Measurements from ENCODE around the gene NAGPA.

NAGPA gene

DNA sequence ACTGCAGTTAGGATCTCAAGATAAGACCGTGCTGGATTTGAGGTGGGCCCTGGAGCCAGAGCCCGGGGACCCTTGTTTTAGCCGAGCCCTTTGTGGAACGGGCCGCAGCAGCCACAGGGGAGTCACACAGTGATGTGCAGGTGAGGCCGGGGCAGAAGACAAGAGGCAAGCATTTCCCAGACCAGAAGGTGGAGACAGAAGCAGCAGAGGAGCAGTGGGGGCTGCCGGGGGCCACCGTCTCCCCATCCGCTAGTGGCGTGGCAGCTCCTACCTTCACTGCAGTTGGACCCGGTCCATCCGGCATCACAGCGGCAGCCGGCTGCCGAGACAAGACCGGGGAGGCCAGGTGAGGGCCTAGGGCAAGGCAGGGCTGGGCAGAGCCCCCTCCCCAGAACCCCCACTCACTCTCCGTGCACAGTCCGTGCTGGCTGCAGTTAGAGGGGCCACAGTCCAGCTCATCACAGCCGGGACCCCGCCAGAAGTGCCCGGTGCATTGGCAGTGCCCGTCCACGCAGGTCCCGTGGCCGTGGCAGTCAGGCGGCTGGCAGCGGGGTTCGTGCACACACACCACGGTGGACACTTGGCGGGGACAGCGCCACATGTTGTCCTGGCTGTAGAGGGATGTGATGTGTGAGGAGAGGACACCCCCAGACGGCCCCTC is 6.0 kb downstream of the NAGPA start:
- DNase-seq (ENCODE audit: low read depth in 2 of 2), result no peak

DNA sequence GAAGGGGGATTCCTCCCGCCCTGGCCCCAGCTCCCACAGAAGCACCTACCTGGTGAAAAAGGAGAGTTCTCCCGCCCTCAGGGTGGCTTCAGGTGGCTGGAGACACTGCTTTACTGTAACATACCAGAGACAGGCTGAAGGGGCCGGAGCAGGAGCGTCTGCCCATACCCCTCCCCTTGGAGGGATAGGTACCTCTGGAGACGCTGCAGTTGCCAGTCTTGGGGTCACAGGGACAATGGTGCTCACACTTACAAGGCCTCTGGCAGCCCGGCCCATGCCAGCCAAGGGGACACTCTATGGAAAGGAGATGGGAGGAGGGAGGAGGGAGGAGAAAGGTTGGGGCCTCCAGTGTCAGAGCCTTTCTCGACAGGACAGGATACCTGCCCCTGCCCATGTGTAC is 6.6 kb downstream of the NAGPA start:
- no peak for DNase-seq (ENCODE audit: low read depth in 2 of 2)

DNA sequence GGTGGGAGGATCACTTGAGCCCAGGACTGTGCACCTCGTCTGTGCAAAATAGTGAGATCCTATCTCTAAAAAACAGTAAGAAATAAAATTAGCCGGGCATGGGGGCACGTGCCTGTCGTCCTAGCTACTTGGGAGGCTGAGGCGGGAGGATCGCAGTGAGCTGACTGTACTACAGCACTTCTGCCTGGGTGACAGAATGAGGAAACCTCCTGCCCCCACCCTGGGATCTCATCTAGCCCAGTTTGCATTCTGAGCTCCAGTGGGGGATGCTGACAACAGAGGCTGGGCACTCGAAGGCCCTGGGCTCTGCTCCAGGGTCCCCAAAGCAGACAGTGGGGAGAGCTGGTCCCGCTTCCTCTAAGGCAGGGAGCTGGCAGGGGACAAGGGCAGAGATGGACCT is 7.1 kb downstream of the NAGPA start:
- no peak for DNase-seq (ENCODE audit: low read depth in 2 of 2)

DNA sequence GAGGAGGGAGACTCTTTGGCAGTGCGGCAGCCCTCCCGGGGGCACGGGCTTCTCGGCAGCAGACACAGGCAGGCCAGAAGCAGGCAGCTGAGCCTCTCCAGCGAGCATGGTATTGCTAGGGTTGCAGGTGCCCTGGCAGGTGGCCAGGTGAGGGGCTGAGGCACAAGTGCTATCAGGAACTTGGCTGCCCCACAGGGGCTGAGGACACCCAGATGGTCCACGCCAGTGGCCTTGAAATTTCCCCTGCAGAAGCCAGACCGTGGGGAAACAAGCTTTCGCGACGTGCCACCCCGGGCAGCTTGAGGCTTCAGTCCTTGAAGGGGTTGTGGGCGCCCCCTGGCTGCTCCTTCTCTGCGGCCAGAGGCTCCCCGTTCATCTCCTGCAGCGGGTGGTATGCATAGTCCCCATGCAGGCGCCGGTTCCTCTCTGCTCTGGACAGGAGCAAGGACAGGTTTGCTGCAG is 8.5 kb downstream of the NAGPA start:
- DNase-seq (ENCODE audit: low read depth in 2 of 2), result no peak

DNA sequence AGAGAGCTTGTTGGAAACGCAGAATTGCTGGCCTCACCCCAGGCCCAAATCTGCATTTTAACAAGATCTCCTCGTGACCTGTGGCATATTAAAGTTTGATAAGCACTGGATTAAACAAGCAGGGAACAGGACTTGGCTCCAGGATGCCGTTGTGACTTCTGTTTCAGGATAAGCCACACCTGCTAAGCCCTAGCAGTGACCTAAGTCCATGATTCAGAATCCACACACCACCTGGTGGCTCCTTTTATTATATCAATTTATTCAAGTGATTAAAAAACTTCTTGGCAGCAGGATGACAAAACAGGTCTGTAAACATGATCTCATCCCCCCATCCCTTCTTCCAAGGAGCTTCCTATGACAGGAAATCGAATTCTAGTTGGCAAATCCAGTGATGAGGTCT is 9.1 kb downstream of the NAGPA start:
- DNase-seq (ENCODE audit: low read depth in 2 of 2), result no peak

DNA sequence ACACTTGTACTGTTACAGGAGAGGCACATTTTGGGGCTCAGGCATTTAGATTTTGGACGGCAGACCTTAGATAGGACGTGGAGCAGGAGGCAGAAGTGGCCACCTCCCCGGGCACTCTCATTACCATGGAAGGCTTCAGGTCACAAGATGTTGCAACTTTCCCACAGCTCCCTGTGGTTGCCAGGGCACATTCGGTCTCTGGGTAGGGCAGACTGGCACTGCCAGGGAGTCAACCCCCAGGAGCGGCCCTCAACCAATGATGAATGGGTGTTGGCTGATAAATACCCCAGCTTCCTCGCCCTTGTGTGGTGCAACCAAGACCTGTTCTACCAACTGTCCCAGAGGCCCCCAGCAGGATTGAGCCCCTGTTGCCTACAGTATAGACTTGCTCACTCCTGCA is 11.2 kb downstream of the NAGPA start:
- DNase-seq (ENCODE audit: low read depth in 2 of 2), result no peak

DNA sequence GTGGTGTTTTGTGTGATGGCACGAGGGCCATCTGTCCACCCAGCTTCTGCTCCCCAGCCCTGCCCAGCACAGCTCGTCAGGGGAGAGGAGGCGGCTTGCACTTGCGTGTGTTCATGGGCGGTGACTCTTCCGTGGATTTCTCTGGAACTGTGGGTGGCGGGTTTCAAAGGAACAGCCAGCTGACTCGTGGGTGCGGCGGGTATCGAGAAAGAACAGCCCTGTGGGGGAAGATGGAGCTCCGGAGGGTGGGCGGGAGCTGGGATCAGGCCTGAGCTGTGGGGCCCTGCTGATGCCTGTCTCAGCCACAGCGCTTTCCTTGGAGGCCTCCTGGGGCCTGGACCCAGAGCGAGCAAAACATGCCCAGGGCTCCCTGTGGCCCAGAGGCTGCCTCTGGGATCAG is 13.2 kb downstream of the NAGPA start:
- DNase-seq (ENCODE audit: low read depth in 2 of 2), result no peak

DNA sequence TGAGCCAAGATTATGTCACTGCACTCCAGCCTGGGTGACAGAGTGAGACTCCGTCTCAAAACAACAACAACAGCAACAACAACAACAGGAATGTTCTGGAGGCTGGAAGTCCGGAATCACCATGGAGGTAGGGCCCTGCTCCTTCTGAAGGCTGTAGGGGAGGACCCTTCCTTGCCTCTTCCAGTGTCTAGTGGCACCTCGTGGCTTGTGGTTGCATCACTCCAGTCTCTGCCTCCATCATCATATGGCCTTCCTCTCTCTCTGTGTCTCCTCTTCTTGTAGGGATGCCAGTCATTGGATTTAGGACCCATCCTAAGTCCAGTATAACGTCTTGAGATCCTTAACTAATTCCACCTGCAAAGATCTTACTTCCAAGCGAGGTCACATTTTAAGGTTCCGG is 14.0 kb downstream of the NAGPA start:
- DNase-seq (ENCODE audit: low read depth in 2 of 2), result no peak

DNA sequence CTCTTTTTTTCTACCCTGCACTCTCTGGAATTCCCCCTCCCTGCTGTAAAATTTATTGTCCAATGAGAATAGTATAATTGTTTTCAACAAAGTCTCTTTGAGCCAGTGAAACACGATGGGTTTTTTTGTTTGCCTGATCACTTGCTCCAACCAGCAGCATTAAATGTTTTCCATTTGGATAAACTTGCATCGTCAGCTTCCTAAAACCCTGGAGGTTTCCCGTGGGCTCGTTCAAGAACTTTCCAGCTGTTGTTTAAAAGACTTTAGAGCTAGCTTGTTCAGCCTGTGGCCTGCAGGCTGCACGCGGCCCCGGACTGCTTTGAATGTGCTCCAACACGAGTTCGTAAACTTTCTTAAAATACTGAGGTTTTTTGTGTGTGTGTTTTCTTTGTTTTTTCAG is 14.9 kb downstream of the NAGPA start:
- DNase-seq (ENCODE audit: low read depth in 2 of 2), result no peak

DNA sequence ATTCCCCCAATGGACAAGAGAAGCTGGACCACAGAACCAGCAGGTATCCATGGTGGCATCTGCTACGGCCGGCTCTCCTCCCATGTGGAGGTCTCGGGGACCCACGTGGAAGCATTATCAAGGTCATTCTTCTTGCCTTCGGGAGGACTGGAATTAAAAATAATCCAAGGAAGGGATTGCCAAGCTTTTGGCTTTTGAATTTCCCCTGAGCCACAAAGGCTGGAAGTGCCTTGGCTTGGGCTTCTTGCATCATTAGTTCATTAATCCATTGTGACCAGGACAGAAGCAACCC is 16.1 kb downstream of the NAGPA start:
- no peak for DNase-seq (ENCODE audit: low read depth in 2 of 2)

DNA sequence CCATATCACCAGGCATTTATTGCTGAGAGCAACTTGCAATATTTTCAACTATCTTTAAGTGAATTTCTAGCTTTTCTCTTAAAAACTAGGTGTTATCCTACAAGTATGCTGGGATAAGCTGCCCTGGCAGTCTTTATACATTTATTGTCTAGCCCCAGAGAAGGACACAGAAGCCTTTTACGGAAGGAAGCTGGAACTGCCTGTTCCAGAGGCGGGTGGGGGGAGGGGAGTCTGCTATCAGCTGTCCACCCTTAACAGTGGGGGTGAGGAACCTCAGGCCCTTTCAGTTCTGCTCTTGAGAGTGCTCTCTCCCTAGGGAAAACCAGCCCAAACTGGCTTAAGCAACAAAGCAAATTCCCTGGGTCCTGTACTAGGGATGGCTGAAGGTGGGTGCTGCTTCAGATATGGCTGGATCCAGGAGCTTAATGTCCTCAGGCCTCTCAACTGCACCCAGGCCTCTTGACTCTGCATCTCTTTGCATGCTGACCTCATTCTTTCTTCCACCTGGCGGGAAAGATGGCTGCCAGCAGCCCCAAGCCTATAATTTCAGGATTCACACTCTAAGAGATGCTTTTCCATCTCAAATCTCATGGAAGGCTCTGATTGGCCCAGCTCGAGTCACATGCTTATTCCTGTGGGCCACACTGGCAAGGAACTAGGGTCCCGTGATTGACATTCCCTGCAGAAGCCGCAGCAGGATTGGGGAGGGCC is 16.6 kb downstream of the NAGPA start:
- DNase-seq (ENCODE audit: low read depth in 2 of 2), result no peak

DNA sequence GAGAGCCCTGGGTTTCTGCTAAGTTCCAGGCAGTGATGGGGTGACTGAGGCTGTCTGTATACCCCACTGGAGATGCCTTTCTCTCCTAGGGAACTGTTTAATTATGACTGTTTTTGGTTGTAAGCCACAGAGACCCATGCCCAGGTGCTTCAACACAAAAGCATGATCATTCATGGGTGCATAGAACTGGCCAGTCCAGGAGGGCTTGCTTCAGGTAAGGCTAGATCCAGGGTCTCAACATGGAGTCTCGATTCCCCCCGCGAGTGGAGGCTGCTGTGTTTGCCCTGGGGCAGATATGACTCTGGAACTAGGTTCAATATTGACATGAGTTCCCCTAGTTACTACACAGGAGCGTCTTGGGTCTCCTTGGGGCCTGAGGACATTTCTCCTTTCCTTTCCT is 17.8 kb downstream of the NAGPA start:
- DNase-seq (ENCODE audit: low read depth in 2 of 2), result no peak

DNA sequence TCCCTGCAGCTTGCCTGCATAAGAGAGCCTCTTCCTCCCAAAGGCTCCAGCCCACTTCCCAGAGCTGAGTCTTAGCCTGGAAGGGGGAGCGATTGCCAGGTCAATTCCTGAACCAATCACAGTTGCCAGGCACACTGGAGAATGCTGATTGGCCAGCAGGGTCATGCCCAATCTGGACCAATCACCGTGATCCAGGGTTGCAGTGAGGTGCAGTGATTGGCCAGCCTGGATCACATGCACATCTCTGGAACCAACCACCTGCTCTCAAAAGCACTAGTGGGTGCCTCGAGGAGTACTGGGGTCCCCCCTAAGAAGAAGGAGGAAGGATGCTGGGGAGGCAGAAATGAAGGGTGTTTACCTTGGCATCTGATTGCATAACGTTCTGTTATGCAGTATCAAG is 18.4 kb downstream of the NAGPA start:
- DNase-seq (ENCODE audit: low read depth in 2 of 2), result no peak

DNA sequence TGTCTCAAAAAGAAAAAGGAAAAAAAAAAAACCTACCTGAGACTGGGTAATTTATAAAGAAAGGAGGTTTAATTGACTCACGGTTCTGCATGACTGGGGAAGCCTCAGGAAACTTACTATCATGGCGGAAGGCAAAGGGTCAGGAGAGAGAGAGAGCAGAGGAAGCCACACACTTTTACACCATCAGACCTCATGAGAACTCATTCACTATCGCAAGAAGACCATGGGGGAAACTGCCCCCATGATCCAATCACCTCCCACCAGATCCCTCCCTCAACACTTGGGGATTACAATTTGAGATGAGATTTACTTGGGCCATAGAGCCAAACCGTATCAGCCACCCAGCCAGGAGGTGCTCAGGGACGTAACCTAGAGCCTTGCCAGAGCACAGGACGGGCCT is 20.8 kb downstream of the NAGPA start:
- no peak for DNase-seq (ENCODE audit: low read depth in 2 of 2)

DNA sequence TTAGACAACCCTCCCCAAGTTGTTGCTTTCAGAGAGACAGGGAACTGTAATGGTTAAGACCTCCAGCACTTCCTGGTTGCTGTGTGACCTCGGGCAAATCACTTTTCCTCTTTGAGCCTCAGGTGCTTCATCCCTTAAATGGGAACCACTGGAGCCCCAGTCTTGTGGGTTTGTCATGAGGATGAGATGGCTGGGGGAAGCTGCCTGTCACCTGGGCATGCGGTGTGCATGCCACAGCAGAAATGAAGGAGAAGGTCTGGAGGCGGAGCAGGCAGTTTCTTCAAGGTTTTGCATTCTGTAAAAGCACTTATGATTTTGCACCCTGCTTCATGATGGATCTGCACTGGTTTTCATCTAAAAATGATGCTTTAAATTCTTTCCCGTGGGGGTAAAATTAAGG is 22.1 kb downstream of the NAGPA start:
- no peak for DNase-seq (ENCODE audit: low read depth in 2 of 2)

DNA sequence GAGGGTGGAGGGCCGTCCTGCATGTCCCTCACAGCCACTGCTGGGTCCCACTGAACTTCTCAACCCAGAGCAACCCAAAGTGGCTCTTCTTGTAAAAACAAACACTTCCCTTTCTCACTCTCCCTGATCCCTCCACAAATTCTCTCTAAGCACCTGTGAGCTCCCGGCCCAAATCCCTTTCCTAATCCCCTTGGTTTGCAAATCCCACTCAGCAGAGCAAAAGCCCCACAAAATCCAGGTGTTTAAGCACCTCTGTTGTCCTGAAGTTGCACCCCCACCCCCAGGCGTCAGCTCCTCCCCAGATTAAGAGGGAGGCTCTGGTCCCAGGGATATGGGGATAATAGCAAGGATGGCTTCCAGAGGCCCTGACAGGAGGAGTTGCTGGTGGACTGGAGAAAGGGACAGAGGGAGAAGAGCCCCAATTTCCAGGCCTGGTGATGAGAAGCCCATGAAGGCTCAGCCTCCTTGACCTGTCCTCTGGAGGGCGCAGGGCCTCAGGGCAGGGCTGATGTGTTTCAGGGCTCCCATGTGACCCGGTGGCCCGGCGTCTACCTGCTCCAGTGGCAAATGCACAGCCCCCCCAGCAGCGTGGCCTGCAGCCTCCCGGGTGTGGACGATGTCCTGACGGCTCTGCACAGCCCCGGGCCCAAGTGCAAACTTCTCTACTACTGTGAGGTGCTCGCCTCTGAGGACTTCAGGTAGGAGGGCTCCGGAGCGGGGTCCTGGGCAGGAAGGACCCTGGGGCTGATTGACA is 23.0 kb downstream of the NAGPA start:
- no peak for DNase-seq (ENCODE audit: low read depth in 2 of 2)

DNA sequence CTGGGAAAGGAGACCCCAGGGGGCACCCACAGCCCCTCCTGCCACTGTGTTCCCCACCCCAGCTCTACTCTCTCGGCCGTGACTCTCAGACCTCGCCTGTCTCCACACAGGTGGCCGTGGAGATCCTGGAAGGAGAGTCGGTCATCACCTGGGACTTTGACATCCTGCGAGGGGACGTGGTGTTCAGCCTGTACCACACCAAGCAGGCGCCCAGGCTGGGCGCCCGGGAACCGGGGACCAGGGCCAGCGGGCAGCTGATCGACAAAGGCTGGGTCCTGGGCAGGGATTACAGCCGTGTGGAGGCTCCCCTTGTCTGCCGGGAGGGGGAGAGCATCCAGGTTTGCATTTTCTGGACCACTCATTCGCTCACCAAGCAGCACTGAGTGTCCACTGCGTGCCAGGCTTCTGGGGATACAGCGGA is 25.4 kb downstream of the NAGPA start:
- no peak for DNase-seq (ENCODE audit: low read depth in 2 of 2)

DNA sequence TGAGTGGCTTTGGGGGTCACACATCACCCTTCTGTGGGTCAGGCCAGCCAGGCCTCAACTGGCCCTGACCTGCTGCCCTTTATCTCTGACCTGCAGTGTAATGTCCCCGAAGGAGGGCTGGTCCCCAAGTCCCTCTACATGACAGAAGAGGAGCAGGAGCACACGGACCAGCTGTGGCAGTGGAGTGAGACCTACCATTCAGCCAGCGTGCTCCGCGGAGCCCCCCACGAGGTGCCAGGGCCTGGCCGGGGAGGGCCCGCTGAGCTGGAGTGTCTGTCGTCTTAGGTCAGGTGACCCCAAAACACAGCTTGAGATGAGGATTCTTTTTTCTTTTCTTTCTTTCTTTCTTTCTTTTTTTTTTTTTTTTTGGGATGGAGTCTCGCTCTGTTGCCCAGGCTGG is 26.5 kb downstream of the NAGPA start:
- no peak for DNase-seq (ENCODE audit: low read depth in 2 of 2)

DNA sequence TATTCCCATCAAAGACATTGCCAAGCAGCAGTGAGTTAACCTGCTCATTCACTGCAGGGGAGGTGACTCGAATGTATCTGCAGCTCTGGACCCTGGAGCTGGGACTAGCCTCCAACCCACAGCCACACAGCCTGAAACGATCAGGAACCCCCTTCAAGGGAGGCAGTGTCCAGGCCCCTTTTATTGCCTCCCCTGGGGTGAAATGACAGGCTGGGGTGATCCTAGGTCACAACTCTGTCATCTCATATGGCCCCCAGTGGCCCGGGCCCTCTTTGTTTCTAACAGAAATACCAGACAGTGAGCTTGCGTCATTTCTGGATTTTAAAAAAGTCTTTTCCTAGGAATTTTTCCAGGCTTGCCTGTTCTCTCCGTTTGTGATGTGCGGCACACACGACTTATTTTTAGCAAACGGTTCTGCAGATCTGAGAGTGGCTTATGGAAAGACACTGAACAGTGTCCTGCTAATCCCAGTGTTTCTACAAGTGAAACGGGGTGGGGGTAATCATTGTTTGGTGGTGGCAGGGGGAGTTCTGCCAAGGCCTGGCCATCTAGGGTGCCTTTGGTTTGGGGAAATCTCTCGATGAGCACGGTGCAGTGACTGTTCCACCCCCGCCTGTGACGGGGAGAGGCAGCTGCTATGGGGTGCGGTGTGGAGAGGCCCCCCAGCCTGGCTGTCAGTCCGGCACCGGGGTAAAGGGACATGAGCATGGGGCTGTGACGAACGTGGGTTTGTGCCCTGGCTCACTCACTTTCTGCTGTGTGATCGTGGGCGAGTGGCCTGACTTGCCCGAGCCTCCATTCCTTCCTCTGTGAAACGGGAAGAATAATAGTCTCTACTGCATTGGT is 27.2 kb downstream of the NAGPA start:
- DNase-seq (ENCODE audit: low read depth in 2 of 2), result no peak

DNA sequence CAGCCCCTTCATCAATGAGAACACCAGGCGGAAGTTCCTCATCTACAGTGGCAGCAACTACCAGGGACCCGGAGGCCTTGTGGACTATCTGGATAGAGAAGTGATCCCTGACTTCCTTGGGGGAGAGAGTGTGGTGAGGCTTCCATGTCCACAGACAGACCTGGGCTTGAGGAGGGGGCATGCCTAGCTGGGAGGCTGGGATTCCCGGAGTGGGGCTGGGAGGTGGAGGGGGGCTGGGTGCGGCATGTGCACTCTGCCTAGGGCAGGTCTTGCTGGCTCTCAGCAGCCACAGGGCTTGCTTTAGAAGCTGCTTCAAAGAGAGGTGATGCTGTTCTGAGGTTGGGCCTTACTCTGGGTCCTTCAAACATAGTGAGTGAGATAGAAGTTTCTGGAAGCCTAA is 27.8 kb downstream of the NAGPA start:
- DNase-seq (ENCODE audit: low read depth in 2 of 2), result no peak

DNA sequence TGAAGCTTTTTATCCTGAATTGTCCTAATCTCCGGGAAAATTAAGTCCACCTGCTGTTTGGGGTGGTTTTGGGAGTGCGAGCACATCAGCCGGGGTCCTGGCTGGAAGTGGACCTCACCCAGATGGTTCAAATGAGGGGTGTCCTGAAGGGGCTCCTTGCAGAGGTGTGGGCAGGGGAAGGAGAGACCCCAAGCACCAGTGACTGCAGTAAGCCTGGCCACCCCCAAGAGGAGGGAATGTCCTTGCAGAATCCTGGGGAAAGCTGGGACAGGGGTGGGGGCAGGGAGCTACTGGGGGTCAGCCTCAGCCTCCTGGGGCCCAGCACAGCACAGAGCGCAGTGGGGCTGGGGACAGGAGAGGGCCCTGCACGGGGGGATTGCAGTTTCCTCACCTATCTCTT is 29.4 kb downstream of the NAGPA start:
- DNase-seq (ENCODE audit: low read depth in 2 of 2), result no peak

DNA sequence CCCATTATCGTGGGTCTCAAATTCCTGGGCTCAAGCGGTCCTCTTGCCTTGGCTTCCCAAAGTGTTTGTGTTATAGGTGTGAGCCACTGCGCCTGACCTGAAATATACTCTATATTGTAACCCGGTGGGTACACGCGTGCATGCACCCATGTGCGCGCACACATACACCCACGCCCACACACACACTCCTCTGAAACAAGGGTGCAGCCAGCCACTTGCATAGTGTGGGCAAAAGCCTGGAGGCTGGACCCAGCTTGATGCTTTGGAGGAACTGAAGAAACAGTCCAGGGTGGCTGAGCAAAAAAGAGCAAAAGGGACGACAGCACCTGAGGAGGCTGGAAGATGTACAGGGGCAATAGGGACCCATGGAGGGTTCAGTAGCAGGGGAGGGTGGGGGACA is 29.9 kb downstream of the NAGPA start:
- DNase-seq (ENCODE audit: low read depth in 2 of 2), result no peak

Measured in stimulated activated CD8-positive, alpha-beta memory T cell treated with anti-CD3 and anti-CD28 coated beads, Interleukin-15, amount 100 ng/mL, for 48 hours (primary cell).